Thoracic aorta (tissue), 2 donors: ENCODE results near the gene ZBTB25. TPM values are rescaled to one million over a fixed set of nuclear protein-coding genes. Genes with fewer than 3 reads are reported as not detected.

Experiments
- ATAC-seq: fragments of 150-250 bp; one replicate; pipeline ENCODE4 v1.8.0; 2017; ENCODE audit warnings: low read depth; ENCODE audit not compliant: insufficient number of reproducible peaks, low FRiP score
- DNase-seq: peaks from one replicate; pipeline ENCODE4 v3.0.0-alpha.2; 2020; ENCODE audit warnings: low spot score
- H3K27ac ChIP-seq, 2 donors: fragments of 200-600 bp; sonication (generic); 1 replicate in 1 of 2; 2 replicates in 1 of 2; pipeline ENCODE4 v1.5.1; 2016; ENCODE audit warnings: mild to moderate bottlenecking in 2 of 2, moderate library complexity in 2 of 2
- H3K27me3 ChIP-seq: fragments of 200-600 bp; sonication (generic); replicated peaks from 2 replicates; pipeline ENCODE4 v1.6.0; 2016; ENCODE audit warnings: mild to moderate bottlenecking; ENCODE audit not compliant: insufficient read depth
- H3K36me3 ChIP-seq: fragments of 200-600 bp; sonication (generic); one replicate; pipeline ENCODE4 v1.5.1; 2016
- H3K4me1 ChIP-seq, 2 donors: fragments of 200-600 bp; sonication (generic); 1 replicate in 1 of 2; 2 replicates in 1 of 2; pipeline versions ENCODE4 v1.5.1 to v1.6.0; 2016; ENCODE audit warnings: low read depth in 2 of 2, mild to moderate bottlenecking in 1 of 2; ENCODE audit not compliant: control insufficient read depth in 1 of 2
- H3K4me3 ChIP-seq: fragments of 200-600 bp; sonication (generic); 2 replicates; pipeline ENCODE4 v1.5.1; 2016; ENCODE audit warnings: mild to moderate bottlenecking
- H3K9me3 ChIP-seq: fragments of 200-600 bp; sonication (generic); 2 replicates; pipeline ENCODE4 v1.5.1; 2016
- total RNA-seq, 2 donors: library from RNA; depleted of rRNA; stranded (reverse); fragments of >200 nt; gene quantifications; one replicate each; pipeline versions ENCODE4 v1.1.0 to v1.2.3, GENCODE V29; 2016
- TF ChIP-seq, protein P1 (sequence below): fragments of 200-600 bp; sonication (generic); IDR thresholded peaks from one replicate; pipeline ENCODE4 v1.5.1; 2019; ENCODE audit warnings: antibody characterized with exemption

Gene ZBTB25
- total RNA-seq, 2 donors from 2014 or later = 13.5 to 16.9 TPM

- ATAC-seq (no peak), DNase-seq (no peak)
- TF ChIP-seq, protein P1, sequence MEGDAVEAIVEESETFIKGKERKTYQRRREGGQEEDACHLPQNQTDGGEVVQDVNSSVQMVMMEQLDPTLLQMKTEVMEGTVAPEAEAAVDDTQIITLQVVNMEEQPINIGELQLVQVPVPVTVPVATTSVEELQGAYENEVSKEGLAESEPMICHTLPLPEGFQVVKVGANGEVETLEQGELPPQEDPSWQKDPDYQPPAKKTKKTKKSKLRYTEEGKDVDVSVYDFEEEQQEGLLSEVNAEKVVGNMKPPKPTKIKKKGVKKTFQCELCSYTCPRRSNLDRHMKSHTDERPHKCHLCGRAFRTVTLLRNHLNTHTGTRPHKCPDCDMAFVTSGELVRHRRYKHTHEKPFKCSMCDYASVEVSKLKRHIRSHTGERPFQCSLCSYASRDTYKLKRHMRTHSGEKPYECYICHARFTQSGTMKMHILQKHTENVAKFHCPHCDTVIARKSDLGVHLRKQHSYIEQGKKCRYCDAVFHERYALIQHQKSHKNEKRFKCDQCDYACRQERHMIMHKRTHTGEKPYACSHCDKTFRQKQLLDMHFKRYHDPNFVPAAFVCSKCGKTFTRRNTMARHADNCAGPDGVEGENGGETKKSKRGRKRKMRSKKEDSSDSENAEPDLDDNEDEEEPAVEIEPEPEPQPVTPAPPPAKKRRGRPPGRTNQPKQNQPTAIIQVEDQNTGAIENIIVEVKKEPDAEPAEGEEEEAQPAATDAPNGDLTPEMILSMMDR = no peak
- no peaks in the 10 kb centered on the region for H3K9me3 ChIP-seq
- peaks cover 3 to 38% of the 10 kb centered on the region in 2 donors for H3K4me1 ChIP-seq
- no peaks in the 10 kb centered on the region for H3K36me3 ChIP-seq
- H3K27ac ChIP-seq = no peak overlapping the region
- no peaks in the 10 kb centered on the region for H3K27me3 ChIP-seq
- no peak overlapping the region for H3K4me3 ChIP-seq
Observed at GRCh38 chr14:64544607-64545312, 41.1 kb upstream of the ZBTB25 start.

GRCh38 chr14:64542836-64543201 lies 39.2 kb upstream of the ZBTB25 start:
- Histone ChIP-seq H3K4me1 (peaks cover 3 to 33% of the 10 kb centered on the region in 2 donors), H3K27me3 (no peaks in the 10 kb centered on the region), H3K4me3 (peak overlapping the region; percentile 70), H3K9me3 (no peaks in the 10 kb centered on the region), H3K36me3 (no peaks in the 10 kb centered on the region), H3K27ac (no peak overlapping the region)
- DNase-seq (no peak), ATAC-seq (no peak)
- TF ChIP-seq, protein P1 = no peak

- TF ChIP-seq, protein P1 = no peak
- H3K9me3 ChIP-seq = no peaks in the 10 kb centered on the region
- H3K4me3 ChIP-seq = peak overlapping the region; percentile 70
- ATAC-seq (no peak), DNase-seq (no peak)
- H3K36me3 ChIP-seq = no peaks in the 10 kb centered on the region
- no peaks in the 10 kb centered on the region for H3K27me3 ChIP-seq
- H3K4me1 ChIP-seq = peaks cover 3 to 33% of the 10 kb centered on the region in 2 donors
- H3K27ac ChIP-seq = no peak overlapping the region
Observed at GRCh38 chr14:64541972-64542835, 38.6 kb upstream of the ZBTB25 start.

DNA sequence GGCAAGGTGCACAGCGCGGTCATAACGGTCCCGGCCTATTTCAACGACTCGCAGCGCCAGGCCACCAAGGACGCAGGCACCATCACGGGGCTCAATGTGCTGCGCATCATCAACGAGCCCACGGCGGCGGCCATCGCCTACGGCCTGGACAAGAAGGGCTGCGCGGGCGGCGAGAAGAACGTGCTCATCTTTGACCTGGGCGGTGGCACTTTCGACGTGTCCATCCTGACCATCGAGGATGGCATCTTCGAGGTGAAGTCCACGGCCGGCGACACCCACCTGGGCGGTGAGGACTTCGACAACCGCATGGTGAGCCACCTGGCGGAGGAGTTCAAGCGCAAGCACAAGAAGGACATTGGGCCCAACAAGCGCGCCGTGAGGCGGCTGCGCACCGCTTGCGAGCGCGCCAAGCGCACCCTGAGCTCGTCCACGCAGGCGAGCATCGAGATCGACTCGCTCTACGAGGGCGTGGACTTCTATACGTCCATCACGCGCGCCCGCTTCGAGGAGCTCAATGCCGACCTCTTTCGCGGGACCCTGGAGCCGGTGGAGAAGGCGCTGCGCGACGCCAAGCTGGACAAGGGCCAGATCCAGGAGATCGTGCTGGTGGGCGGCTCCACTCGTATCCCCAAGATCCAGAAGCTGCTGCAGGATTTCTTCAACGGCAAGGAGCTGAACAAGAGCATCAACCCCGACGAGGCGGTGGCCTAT lies 37.8 kb upstream of the ZBTB25 start:
- H3K27ac ChIP-seq = peak overlapping the region in 1 of 2 donors; percentile 42

More for the DNA sequence above, 37.8 kb upstream of the ZBTB25 start:
- Histone ChIP-seq H3K4me1 (peaks cover 3 to 33% of the 10 kb centered on the region in 2 donors), H3K27me3 (no peaks in the 10 kb centered on the region), H3K36me3 (no peaks in the 10 kb centered on the region), H3K4me3 (peak overlapping the region; percentile 70), H3K9me3 (no peaks in the 10 kb centered on the region)
- TF ChIP-seq, protein P1 = no peak
- no peak for ATAC-seq
- no peak for DNase-seq
